HG02938 (cell line): ENCODE results near the gene COL27A1.

Experiments
- ATAC-seq: cut with Tn5 transposase; IDR thresholded peaks from one replicate; pipeline ENCODE4 v1.9.1; 2021; ENCODE audit warnings: mild to moderate bottlenecking, moderate library complexity; ENCODE audit not compliant: unreplicated experiment

Gene COL27A1

GRCh38 chr9:114202849-114203248 is 47.5 kb downstream of the COL27A1 start:
- ATAC-seq = no peak

GRCh38 chr9:114203410-114204140 is 48.2 kb downstream of the COL27A1 start:
- no peak for ATAC-seq

GRCh38 chr9:114204265-114204664 is 48.9 kb downstream of the COL27A1 start:
- ATAC-seq = no peak

GRCh38 chr9:114205171-114206015 is 50.1 kb downstream of the COL27A1 start:
- ATAC-seq = no peak

GRCh38 chr9:114206221-114206789 is 51.0 kb downstream of the COL27A1 start:
- ATAC-seq = no peak

GRCh38 chr9:114207034-114207810 is 51.9 kb downstream of the COL27A1 start:
- no peak for ATAC-seq

- no peak for ATAC-seq
These were observed 52.5 kb downstream of the COL27A1 start for GRCh38 chr9:114207845-114208244.

- ATAC-seq = no peak
These were observed 53.8 kb downstream of the COL27A1 start for GRCh38 chr9:114209151-114209550.

GRCh38 chr9:114210136-114210535 is 54.8 kb downstream of the COL27A1 start:
- ATAC-seq = no peak

- no peak for ATAC-seq
These were observed 55.4 kb downstream of the COL27A1 start for GRCh38 chr9:114210691-114211276.

- no peak for ATAC-seq
These were observed 57.5 kb downstream of the COL27A1 start for GRCh38 chr9:114212826-114213225.

GRCh38 chr9:114213566-114213965 is 58.2 kb downstream of the COL27A1 start:
- no peak for ATAC-seq

- ATAC-seq = no peak
These were observed 58.8 kb downstream of the COL27A1 start for GRCh38 chr9:114214181-114214580.

GRCh38 chr9:114214686-114215414 is 59.5 kb downstream of the COL27A1 start:
- no peak for ATAC-seq

- no peak for ATAC-seq
These were observed 60.7 kb downstream of the COL27A1 start for GRCh38 chr9:114216081-114216480.

- ATAC-seq = no peak
These were observed 61.6 kb downstream of the COL27A1 start for GRCh38 chr9:114216976-114217375.

- no peak for ATAC-seq
These were observed 63.2 kb downstream of the COL27A1 start for GRCh38 chr9:114218264-114219120.

GRCh38 chr9:114220061-114220541 is 64.8 kb downstream of the COL27A1 start:
- ATAC-seq = no peak
